ENCODE measurements around the gene MAP3K13.

DNA sequence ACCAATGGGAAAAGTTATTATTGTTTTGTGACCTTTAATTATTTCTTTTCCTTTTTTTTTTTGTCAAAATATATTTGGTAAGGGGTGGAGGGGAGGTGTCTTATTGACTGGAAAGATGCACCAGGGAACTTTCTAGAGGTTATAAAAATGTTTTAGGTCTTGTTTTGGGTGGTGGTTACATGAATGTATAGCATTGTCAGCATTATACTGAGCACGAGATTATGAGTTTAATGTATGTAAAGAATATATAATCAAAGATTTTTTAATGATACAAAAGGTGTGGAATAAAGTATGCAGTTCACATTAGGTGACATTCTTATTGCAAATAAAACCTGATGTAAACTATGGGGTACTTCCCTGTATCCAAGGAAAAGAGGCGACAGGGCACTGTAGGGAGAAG lies 23.0 kb upstream of the MAP3K13 start:
- no peak for TF ChIP-seq CBX5 (CRISPR knock-in tag; IDR thresholded peaks at IDR 0.05; ENCODE audit: borderline replicate concordance)
- TF ChIP-seq, protein P1, sequence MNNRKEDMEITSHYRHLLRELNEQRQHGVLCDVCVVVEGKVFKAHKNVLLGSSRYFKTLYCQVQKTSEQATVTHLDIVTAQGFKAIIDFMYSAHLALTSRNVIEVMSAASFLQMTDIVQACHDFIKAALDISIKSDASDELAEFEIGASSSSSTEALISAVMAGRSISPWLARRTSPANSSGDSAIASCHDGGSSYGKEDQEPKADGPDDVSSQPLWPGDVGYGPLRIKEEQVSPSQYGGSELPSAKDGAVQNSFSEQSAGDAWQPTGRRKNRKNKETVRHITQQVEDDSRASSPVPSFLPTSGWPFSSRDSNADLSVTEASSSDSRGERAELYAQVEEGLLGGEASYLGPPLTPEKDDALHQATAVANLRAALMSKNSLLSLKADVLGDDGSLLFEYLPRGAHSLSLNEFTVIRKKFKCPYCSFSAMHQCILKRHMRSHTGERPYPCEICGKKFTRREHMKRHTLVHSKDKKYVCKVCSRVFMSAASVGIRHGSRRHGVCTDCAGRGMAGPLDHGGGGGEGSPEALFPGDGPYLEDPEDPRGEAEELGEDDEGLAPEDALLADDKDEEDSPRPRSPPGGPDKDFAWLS (CRISPR knock-in tag; IDR thresholded peaks at IDR 0.05; ENCODE audit: borderline replicate concordance), result no peak

Data from HepG2 (cell line).